Islet of Langerhans (tissue), 1 donor: ENCODE measurements around the gene FLII.
"Not testable (repeated sequence)": the region's sequence is repeated elsewhere in the genome, so short reads cannot be mapped to it uniquely, and the experiment has no call there.

Source experiments
- FAIRE-seq: peaks from one replicate; lab custom pipeline; 2011; peaks lifted over from hg19 to GRCh38; lab: Jason Lieb, UNC

FLII gene

GRCh38 chr17:18258356-18259038, at the start of gene FLII:
TSS of gene FLII (minus strand) at chr17:18258738. CDS start at chr17:18258690, 48 bp downstream.
- no peak for FAIRE-seq

GRCh38 chr17:18303206-18303605, 44.7 kb upstream of the FLII start:
- FAIRE-seq = not testable (repeated sequence)

GRCh38 chr17:18300725-18301480, 42.4 kb upstream of the FLII start:
- FAIRE-seq = no peak

- FAIRE-seq = not testable (repeated sequence)
These were observed 39.5 kb upstream of the FLII start for GRCh38 chr17:18298061-18298460.

GRCh38 chr17:18291718-18292540, 33.4 kb upstream of the FLII start:
- FAIRE-seq = no peak

- no peak for FAIRE-seq
These were observed 26.8 kb upstream of the FLII start for GRCh38 chr17:18285296-18285695.

- no peak for FAIRE-seq
These were observed 23.2 kb upstream of the FLII start for GRCh38 chr17:18281788-18282187.

- no peak for FAIRE-seq
These were observed 22.3 kb upstream of the FLII start for GRCh38 chr17:18280766-18281371.

- FAIRE-seq = no peak
These were observed 21.7 kb upstream of the FLII start for GRCh38 chr17:18280249-18280648.

GRCh38 chr17:18278867-18279266, 20.3 kb upstream of the FLII start:
- FAIRE-seq = no peak

- no peak for FAIRE-seq
These were observed 18.5 kb upstream of the FLII start for GRCh38 chr17:18277076-18277475.

GRCh38 chr17:18270046-18270931, 11.8 kb upstream of the FLII start:
- FAIRE-seq = no peak

GRCh38 chr17:18267927-18268711, 9.6 kb upstream of the FLII start:
- no peak for FAIRE-seq

- no peak for FAIRE-seq
These were observed 8.8 kb upstream of the FLII start for GRCh38 chr17:18267366-18267765.

- FAIRE-seq = no peak
These were observed 5.5 kb upstream of the FLII start for GRCh38 chr17:18263885-18264682.

- FAIRE-seq = no peak
These were observed 4.1 kb upstream of the FLII start for GRCh38 chr17:18262641-18263040.

- no peak for FAIRE-seq
These were observed 3.6 kb upstream of the FLII start for GRCh38 chr17:18262111-18262510.

GRCh38 chr17:18261659-18262058, 3.1 kb upstream of the FLII start:
- no peak for FAIRE-seq

GRCh38 chr17:18261146-18261515, 2.6 kb upstream of the FLII start:
- FAIRE-seq = no peak
